OCI-LY7 (cell line): ENCODE results near the gene IPO13. TPM values are rescaled to one million over a fixed set of nuclear protein-coding genes. Genes with fewer than 3 reads are reported as not detected.

Experiments
- BruUV-seq: library from RNA; stranded (reverse); fragments of 400-500 nt; replicated peaks from 2 replicates; lab custom pipeline; 2021; lab: Mats Ljungman, UMichigan
- CTCF ChIA-PET: fragments of 300-600 bp; sonication (Branson Sonifier 250); formaldehyde crosslinking; loops from one replicate; lab custom pipeline; 2022; ENCODE audit warnings: antibody characterized with exemption; ENCODE audit not compliant: unreplicated experiment; lab: Charles Lee
- POLR2A ChIA-PET: fragments of 300-600 bp; sonication (Branson Sonifier 250); formaldehyde crosslinking; loops from one replicate; lab custom pipeline; 2022; ENCODE audit warnings: antibody characterized with exemption; lab: Charles Lee
- DNase-seq: peaks from one replicate; pipeline ENCODE4 v3.0.0-alpha.2; 2015; ENCODE audit warnings: low spot score
- H2AFZ ChIP-seq: fragments of 200-600 bp; sonication (generic), shearing (Covaris generic); 2 replicates; pipeline ENCODE4 v1.6.1; 2014; ENCODE audit warnings: mild to moderate bottlenecking, antibody characterized with exemption, low read length, moderate library complexity
- H3K27ac ChIP-seq: fragments of 200-600 bp; sonication (generic); 2 replicates; pipeline ENCODE4 v1.5.1; 2014; ENCODE audit warnings: mixed run types, low read depth, mild to moderate bottlenecking, moderate library complexity, low read length, inconsistent platforms; ENCODE audit not compliant: poor library complexity, severe bottlenecking
- H3K36me3 ChIP-seq: fragments of 200-600 bp; sonication (generic); 2 replicates; pipeline ENCODE4 v1.6.1; 2014; ENCODE audit warnings: mild to moderate bottlenecking, antibody characterized with exemption, low read length, moderate library complexity, mixed read lengths; ENCODE audit not compliant: insufficient read depth
- H3K4me1 ChIP-seq: fragments of 200-600 bp; sonication (generic); 2 replicates; pipeline ENCODE4 v1.5.1; 2014; ENCODE audit warnings: mild to moderate bottlenecking, low read length; ENCODE audit not compliant: insufficient read depth, poor library complexity, severe bottlenecking
- H3K4me2 ChIP-seq: fragments of 200-600 bp; sonication (generic); 2 replicates; pipeline ENCODE4 v1.6.1; 2014; ENCODE audit warnings: mild to moderate bottlenecking, low read length
- H3K4me3 ChIP-seq: fragments of 200-600 bp; sonication (generic); 2 replicates; pipeline ENCODE4 v1.5.1; 2014; ENCODE audit warnings: mild to moderate bottlenecking, low read depth, low read length; ENCODE audit not compliant: poor library complexity, severe bottlenecking
- H3K79me2 ChIP-seq: fragments of 200-600 bp; sonication (generic); 2 replicates; pipeline ENCODE4 v1.6.1; 2016; ENCODE audit warnings: low read depth, mild to moderate bottlenecking, low read length, moderate library complexity, mixed read lengths; ENCODE audit not compliant: insufficient read depth
- H3K9me2 ChIP-seq: fragments of 200-600 bp; sonication (generic); 2 replicates; pipeline ENCODE4 v1.6.1; 2016; ENCODE audit warnings: mild to moderate bottlenecking, low read length, mixed read lengths; ENCODE audit not compliant: insufficient read depth
- H3K9me3 ChIP-seq: fragments of 200-600 bp; sonication (generic); 2 replicates; pipeline ENCODE4 v1.6.1; 2014; ENCODE audit warnings: mild to moderate bottlenecking, mixed run types, low read length, mixed read lengths
- H4K20me1 ChIP-seq: fragments of 200-600 bp; sonication (generic); 2 replicates; pipeline ENCODE4 v1.6.1; 2014; ENCODE audit warnings: mild to moderate bottlenecking, antibody characterized with exemption, low read length, moderate library complexity, mixed read lengths; ENCODE audit not compliant: insufficient read depth
- CTCF ChIP-seq: fragments of 200-600 bp; sonication (generic); conservative IDR thresholded peaks from 2 replicates; pipeline ENCODE4 v1.5.1; 2014; ENCODE audit warnings: mild to moderate bottlenecking, antibody characterized with exemption, low read length, moderate library complexity, mixed read lengths
- EZH2phosphoT487 ChIP-seq: fragments of 200-600 bp; sonication (generic); IDR thresholded peaks from 2 replicates; pipeline ENCODE4 v1.6.1; 2018; ENCODE audit warnings: low read depth, borderline replicate concordance, mild to moderate bottlenecking, mixed run types, antibody characterized with exemption, low read length, moderate library complexity, mixed read lengths
- intact Hi-C: fragments of 100-400 bp; cut with micrococcal nuclease; formaldehyde crosslinking; loops from one replicate; pipeline ENCODE4 v1.10.0; 2022; ENCODE audit not compliant: unreplicated experiment
- total RNA-seq, 2 experiments: library from RNA; depleted of rRNA in 1 of 2; stranded (reverse); fragments of >200 nt in 1 of 2; shearing (Covaris generic) in 1 of 2; gene quantifications; 2 replicates each; pipeline ENCODE4 v1.2.3, GENCODE V29; 2014 to 2022

Gene IPO13
- total RNA-seq, 2 experiments from 2014 or later: 17.8 to 24.1 TPM

- no peaks in the 10 kb centered on the region for H3K79me2 ChIP-seq
- H3K4me2 ChIP-seq: no peak overlapping the region
- intact Hi-C loops: no loop called here
- DNase-seq: no peak
- H3K36me3 ChIP-seq: no peaks in the 10 kb centered on the region
- BruUV-seq: no TSS peak
- ChIA-PET POLR2A (interaction anchor here (0.5 kb wide), 1 partner anchor 107 kb away, joined by 5 read pairs; no protein-coding TSS in a partner anchor), CTCF (no interaction called here)
- TF ChIP-seq EZH2phosphoT487: no peak
- no peak for TF ChIP-seq CTCF
- H3K4me3 ChIP-seq: no peak overlapping the region
- no peaks in the 10 kb centered on the region for H3K4me1 ChIP-seq
- no peaks in the 10 kb centered on the region for H4K20me1 ChIP-seq
- H3K9me2 ChIP-seq: no peaks in the 10 kb centered on the region
- no peak overlapping the region for H3K27ac ChIP-seq
- no peaks in the 10 kb centered on the region for H3K9me3 ChIP-seq
- H2AFZ ChIP-seq: no peak overlapping the region
Measured at GRCh38 chr1:44002165-44002564, 55.4 kb downstream of the IPO13 start.

DNA sequence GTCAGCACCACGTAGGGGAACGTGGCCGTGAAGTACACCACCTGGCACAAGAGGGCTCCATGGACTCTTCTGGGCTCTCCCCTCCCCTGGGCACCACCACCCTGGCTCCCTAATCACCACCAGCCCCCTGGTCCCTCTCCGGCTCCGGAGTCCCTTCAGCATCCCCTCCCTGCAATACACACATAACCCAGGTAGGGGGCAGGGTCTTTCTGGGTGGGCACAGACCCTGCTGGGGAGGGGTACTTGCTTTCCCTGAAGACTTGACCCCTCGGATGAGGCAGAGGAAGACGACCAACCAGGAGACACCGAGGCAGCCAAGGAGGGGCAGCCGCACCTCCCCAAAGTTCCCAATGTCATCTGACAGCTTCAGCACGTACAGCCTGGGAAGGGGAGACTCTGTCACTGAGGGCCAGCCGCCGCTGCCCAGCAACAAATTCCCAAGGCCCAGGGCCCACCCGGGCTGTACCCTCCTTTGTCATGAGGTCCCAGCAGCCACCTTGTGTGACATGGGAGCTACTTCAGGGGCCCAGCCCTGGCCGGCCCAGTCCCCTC, 55.9 kb downstream of the IPO13 start:
- H3K4me2 ChIP-seq: no peak overlapping the region
- no TSS peak for BruUV-seq
- TF ChIP-seq EZH2phosphoT487 (no peak), CTCF (peak; percentile 46; the same call in 1 of the 2 replicates)
- H2AFZ ChIP-seq: no peak overlapping the region
- H4K20me1 ChIP-seq: no peaks in the 10 kb centered on the region
- H3K4me1 ChIP-seq: no peaks in the 10 kb centered on the region
- H3K79me2 ChIP-seq: no peaks in the 10 kb centered on the region
- H3K9me3 ChIP-seq: no peaks in the 10 kb centered on the region
- H3K9me2 ChIP-seq: no peaks in the 10 kb centered on the region
- H3K4me3 ChIP-seq: no peak overlapping the region
- intact Hi-C loops: no loop called here
- ChIA-PET CTCF (no interaction called here), POLR2A (no interaction called here)
- H3K27ac ChIP-seq: no peak overlapping the region
- DNase-seq: no peak
- no peaks in the 10 kb centered on the region for H3K36me3 ChIP-seq

DNA sequence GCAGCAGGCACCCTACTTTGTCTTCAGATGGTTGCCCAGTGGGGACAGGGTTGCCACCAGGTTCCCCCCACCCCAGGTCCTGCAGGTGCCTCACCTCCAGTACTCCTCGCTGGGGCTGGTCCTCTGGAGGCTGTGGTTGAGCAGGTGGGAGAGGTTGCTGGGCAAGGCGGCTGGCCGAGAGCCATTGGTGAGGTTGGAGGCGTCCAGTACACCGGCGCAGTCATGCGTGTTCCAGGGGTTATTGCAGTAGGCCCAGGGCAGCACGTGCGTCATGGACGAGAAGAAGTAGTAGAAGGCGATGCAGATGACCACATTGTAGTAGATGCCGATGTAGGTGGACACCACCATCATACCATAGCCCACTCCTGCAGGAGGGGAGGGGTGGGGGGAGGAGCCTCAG, 61.5 kb downstream of the IPO13 start:
- no peaks in the 10 kb centered on the region for H3K36me3 ChIP-seq
- H3K9me2 ChIP-seq: no peaks in the 10 kb centered on the region
- intact Hi-C loops: no loop called here
- no peaks in the 10 kb centered on the region for H3K4me1 ChIP-seq
- H3K9me3 ChIP-seq: no peaks in the 10 kb centered on the region
- H4K20me1 ChIP-seq: no peaks in the 10 kb centered on the region
- no peak for DNase-seq
- no peak overlapping the region for H3K27ac ChIP-seq
- no peaks in the 10 kb centered on the region for H3K79me2 ChIP-seq
- TF ChIP-seq CTCF: no peak
- TF ChIP-seq EZH2phosphoT487: no peak
- no peak overlapping the region for H3K4me3 ChIP-seq
- no peak overlapping the region for H2AFZ ChIP-seq
- ChIA-PET POLR2A (no interaction called here), CTCF (no interaction called here)
- no peak overlapping the region for H3K4me2 ChIP-seq
- BruUV-seq: no TSS peak
